Loucy (cell line): Measurements from ENCODE around the gene DENND4A.

Experiments used
- CTCF ChIP-seq: fragments of 200-600 bp; sonication (generic); conservative IDR thresholded peaks from 2 replicates; pipeline ENCODE4 v1.5.1; 2014; ENCODE audit warnings: mild to moderate bottlenecking, antibody characterized with exemption, low read length
- EZH2phosphoT487 ChIP-seq: fragments of 200-600 bp; IDR thresholded peaks from 2 replicates; pipeline ENCODE4 v1.6.1; 2018; ENCODE audit warnings: antibody characterized with exemption, mild to moderate bottlenecking, moderate library complexity, borderline replicate concordance

GRCh38 chr15:65663521-65663920, 128.6 kb downstream of the DENND4A start:
- no peak for TF ChIP-seq CTCF
- no peak for TF ChIP-seq EZH2phosphoT487
